Measurements from ENCODE around the gene HRH1.
"Not testable (repeated sequence)": the region's sequence is repeated elsewhere in the genome, so short reads cannot be mapped to it uniquely, and the experiment has no call there.

HRH1 gene, protein sequence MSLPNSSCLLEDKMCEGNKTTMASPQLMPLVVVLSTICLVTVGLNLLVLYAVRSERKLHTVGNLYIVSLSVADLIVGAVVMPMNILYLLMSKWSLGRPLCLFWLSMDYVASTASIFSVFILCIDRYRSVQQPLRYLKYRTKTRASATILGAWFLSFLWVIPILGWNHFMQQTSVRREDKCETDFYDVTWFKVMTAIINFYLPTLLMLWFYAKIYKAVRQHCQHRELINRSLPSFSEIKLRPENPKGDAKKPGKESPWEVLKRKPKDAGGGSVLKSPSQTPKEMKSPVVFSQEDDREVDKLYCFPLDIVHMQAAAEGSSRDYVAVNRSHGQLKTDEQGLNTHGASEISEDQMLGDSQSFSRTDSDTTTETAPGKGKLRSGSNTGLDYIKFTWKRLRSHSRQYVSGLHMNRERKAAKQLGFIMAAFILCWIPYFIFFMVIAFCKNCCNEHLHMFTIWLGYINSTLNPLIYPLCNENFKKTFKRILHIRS

DNA sequence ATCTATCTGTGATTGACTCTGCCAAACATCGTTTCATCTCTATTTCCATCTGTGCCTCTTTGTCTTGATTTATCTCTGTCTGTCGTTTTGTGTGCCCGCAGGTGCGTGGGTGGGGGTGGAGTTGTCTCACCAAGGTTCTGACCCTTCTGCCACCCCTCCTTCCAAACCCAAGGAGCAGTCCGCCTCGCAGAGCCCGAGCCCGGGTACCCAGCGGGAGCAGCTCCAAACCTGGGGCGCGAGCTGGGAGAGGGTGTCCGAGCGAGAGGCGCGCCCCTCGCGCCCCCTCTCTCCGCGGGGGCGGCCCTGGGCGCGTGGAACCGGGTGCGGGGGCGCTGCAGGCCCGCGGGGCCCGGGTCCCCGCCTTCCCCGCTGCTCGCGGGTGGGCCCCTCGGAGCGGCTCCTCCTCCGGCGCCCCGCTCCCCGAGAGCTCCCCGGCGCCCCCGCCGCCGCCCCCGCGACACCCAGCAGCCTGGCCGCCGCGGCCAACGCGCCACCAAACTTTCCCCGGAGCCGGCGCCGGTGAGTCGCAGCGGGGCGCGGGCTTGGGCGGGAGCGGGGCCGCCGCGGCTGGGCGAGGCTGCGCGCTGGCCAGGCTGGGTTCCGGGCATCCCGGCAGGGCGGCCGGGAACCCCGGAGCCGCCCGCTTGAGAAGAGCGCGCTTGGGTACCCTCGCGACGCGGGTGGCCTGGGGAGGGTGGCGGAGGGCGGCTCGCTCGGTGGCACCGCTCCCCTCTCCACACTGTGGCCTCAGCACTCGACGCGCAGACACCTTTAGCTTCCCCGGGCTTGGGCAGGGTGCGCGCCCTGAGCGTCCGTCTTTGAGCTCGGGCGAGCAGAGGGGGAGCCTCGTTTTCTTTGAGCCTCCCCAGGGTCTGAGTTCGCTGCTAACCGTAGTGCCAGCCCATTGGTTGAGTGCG is at the start of gene HRH1:
HRH1 (plus strand) TSS at position 458 of the 917 bp plus-strand sequence. CDS start 104,545 bp downstream, outside the sequence.
- no peak for DNase-seq

DNA sequence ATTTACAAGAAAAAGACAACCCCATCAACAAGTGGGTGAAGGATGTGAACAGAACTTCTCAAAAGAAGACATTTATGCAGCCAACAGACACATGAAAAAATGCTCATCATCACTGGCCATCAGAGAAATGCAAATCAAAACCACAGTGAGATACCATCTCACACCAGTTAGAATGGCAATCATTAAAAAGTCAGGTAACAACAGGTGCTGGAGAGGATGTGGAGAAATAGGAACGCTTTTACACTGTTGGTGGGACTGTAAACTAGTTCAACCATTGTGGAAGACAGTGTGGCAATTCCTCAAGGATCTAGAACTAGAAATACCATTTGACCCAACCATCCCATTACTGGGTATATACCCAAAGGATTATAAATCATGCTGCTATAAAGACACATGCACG is 41.0 kb upstream of the HRH1 start:
- DNase-seq = not testable (repeated sequence)

DNA sequence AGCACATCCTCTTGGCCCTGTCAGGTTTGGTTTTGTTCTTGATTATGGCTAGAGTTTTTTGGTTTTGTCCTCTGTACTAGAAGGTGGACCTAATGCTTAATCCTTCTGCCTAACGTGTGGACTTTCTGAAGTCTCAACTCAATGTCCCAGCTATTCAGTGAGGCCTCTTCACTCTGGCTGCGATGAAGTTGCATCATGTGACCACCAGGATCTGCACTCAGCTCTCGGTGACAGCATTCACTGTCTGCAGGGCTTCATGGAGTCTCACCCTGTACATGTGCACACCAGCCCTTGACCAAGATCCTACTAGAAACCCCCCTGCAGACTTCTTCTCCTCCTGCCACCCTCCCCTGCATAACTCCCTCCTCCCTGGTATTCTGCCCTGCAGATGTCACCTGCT is 38.7 kb upstream of the HRH1 start:
- no peak for DNase-seq

DNA sequence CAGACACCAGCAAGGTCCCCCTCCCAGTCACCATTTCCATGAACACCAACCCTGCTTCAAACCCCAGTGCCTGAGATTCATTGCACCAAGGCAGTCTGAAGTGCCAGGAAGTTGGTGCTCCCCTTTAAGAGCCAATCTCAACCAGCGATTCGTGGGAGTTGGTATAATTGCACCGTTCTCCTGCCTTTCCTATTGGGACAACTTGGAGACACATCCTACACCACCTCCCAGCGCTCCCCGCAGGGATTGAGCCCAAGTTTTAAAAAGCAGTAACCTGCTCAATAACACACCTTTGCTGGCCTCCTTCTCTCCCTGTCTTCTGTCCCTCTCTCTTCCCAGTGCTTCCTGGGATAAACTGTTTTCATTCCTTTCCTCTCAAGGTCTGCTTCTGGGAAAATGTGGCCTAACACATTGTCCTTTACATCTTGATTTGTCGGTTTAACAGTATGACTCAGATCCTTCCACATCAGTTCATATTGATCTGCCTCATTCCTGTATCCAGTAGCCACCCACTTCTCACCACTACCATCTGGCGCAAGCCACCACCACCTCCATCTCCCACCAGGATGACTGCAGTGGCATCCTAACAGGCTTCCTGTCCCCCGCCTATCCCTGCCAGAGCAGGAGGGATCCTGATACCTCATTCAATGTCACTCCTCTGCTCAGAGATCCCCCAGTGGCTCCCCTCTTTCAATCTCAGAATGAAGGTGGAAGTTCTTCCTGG is 37.8 kb upstream of the HRH1 start:
- DNase-seq = no peak

DNA sequence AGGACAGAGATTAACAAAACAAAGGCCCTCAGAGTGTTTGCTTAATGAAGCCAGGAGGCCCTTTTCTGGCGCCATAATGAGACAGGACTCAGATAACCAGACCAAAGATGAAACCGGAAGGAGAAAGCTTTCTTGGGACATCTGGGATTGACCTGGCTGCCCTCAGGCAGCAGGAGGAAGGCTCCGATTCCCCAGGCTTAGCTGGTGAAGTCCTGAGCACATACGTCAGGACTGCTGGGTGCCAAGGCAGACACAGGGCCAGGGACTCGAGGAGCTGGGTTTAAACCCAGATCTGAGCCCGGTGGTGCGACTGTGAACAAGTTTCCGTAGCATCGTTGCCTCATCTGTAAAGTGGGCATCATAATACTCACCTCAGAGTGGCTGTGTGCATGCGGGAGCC is 36.7 kb upstream of the HRH1 start:
- no peak for DNase-seq

DNA sequence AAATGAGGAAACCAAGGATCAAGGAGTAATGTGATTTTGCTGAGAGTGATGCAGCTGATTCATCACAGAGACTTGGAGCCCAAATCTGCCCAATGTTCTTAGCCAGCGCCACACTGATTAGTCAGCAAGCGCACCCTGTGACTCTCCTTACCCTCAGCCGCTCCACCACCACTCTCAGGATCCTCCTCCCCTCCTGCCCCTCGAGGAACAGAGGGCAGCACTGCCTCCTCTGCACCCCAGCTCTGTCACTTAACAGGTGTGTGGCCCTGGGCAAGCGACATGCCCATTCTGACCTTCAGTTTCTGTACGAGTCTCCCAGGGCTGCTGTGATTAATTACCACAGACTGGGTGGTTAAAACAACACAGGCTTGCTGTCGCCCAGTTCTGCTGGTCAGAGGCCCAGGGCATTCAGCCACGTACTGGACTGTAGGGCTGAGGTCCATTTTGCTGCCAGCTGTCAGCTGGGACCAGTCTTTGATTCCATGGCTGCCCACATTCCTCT is 36.1 kb upstream of the HRH1 start:
- no peak for DNase-seq

DNA sequence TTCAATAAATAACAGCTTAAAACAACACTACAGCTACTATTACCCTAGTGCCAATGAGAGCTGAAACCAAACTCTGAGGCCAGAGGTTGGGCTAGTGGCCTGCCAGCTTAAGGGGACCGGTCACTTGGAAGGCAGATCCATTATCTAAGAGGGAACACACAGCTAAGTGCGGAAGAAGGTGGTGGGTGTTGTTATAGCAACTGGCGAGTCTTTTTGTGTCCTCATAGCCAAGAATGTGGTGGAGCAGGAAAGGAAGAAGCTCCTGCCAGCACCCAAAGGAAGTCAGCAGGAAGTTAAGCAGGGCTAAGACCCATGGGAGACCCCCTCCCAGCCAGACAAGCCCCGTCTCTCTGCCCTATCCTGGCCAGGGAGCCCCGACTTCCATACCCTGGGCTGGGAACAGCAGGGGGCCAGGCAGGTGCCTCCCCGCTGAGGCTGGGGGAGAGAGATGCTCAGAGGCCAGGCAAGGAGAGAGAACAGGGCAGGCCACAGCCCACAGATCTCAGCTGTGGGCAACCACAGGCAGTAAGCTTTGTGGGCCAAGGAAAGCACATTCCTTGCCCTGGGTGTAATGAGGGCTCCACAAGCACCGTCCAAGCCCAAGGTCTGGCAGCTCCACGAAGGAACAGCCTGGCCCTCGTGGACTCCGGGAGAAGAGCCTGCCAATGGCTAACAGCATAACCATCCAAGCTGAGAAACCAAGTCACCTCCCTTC is 34.0 kb upstream of the HRH1 start:
- no peak for DNase-seq

DNA sequence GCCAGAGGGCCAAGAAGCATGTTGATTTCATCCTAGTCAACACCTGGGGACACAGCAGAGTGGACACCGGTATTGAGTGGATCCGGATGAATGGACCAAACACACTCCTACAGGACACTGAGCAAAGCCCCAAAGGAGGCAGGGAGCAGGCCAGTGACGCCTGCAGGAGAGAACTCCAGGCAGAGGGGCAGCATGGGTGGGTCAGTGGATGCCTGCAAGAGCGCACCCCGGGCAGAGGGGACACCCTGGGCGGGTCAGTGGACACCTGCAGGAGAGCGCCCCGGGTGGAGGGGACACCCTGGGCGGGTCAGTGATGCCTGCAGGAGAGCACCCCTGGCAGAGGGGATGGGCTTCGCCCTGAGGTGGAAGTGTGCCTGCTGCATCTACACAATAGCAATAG is 27.6 kb upstream of the HRH1 start:
- no peak for DNase-seq

DNA sequence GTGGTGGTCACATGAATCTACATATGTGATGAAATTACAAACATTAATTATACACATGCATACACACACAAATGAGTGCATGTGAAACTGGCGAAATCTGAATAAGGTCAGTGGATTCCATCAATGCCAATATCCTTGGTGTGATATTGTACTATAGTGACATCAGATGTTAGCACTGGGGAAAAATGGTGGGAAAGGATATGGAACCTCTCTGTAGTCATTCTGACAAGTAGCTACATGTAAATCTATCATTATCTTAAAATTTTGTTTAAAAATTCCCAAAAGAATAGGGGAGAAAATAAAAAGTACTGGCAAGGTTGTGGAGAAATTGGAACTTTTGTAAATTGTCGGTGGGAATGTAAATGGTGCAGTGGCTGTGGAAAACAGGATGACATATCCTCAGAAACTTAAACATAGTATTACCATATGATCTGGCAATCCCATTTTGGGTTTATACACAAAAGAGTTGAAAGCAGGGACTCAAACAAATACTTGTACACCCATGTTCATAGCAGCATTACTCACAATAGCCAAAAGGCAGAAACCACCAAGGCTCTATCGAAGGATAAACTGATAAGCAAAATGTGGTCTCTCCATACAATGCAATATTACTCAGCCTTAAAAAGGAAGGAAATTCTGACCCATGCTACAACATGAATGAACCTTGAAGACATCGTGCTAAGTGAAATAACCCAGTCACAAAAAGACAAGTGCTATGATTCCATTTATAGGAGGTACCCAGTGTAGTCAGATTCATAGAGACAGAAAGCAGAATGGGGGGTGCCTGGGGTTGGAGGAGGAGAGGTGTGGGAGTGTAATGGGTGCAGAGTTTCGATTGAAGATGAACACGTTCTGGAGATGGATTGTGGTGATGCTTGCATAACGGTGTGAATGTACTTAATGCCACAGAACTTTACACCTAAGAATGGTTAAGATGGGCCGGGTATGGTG is 25.3 kb upstream of the HRH1 start:
- no peak for DNase-seq

DNA sequence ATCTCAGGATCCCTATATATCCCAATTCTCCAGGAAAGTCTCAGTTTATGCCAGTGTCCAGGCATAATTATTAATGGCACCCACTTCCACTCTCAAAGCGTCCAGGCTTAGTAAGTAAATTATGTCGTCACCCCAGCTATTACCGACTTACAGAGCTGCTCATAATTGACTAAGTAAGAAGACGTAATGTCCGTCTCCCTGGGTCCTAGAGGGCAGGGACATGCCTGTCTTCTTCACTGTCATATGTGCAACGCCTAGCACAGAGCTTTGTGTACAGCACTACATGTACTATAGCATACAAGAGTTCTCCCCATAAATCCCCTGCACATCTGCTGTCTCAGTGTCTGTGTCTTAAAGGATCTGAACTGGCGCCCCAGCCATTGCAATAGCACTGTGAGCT is 23.9 kb upstream of the HRH1 start:
- DNase-seq = peak; percentile 81

DNA sequence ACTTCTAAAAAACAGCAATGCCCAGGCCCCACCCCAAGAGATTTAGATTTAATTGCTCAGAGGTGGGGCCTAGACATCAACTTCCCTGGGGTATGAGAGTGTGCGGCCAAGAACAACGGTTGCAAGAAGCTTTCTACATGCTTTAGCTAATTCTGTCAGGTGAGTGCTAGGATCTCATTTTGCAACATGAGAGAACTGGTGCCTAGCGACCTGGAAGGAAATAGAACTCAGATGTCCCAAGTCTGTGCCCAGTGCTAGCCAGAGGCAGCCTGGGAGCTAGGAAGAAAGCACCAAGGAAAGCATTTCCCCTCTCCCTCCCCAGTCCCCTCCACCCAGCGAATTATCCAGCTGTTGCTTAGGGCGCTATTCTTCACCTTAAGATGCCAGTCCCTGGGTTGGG is 22.9 kb upstream of the HRH1 start:
- no peak for DNase-seq

DNA sequence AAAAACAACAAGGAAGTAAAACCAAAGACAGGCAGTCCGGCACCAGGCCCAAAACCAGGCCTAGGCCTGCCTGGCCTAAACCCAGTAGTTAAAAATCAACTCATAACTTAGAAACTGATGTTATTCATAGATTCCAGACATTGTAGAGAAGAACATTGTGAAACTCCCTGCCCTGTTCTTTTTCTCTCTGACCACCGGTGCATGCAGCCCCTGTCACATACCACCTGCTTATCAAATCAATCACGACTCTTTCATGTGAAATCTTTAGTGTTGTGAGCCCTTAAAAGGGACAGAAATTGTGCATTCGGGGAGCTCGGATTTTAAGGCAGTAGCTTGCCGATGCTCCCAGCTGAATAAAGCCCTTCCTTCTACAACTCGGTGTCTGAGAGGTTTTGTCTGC is 22.4 kb upstream of the HRH1 start:
- not testable (repeated sequence) for DNase-seq

DNA sequence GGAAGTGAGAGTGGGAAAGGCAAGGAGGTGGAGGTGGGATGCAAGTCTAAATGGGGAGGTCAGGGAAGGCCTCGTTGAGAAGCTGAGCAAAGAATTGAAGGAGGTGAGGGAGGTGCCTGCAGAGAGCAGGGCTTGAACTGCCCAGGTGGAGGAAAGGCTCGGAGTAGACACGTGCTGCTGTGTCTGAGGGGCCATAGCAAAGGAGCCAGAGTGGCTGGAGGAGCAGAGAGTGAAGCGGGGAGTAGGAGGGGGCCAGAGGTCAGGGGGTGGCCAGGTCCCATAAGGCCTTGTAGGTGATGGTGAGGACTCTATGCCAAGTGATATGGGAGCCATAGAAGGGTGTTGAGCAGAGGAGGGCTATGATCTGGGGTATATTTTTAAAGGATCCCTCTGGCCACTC is 21.4 kb upstream of the HRH1 start:
- no peak for DNase-seq

DNA sequence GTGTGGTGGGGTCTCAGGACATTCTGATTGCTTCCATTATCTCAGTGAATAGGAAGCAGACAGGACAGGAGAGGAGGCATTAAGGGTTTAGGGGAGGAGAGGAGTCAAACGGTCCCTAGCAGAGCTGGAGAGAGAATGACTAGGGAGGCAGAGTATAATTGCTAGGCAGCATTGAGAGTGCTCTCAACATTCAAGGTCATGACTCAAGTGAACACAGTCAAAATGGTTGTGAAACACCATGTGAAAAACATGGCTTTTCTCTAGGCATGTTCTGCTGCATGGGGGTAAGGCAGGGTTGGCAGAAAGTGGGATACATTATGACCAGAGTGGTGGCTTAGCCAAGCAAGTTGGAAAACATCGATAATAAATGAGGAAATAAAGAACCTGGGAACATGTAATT is 19.5 kb upstream of the HRH1 start:
- DNase-seq = no peak

DNA sequence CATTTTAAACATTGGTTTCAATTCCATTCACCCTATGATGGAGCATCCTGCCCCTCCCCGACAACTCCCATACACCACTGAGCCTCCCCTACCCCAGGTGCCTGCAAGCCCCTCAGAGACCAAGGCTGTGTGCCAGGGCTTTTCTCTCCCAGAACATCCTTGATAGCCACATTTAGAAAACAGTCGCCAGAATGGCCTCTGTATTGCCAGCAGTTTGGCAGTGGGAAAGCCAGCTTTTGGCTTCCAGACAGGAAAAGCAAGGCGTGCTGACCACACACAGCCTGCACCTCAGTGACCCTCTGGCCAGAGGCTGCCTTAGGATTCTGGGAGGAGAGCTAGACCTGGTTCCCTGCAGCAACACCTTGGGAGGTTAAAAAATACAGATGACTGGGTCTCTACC is 18.2 kb upstream of the HRH1 start:
- no peak for DNase-seq

DNA sequence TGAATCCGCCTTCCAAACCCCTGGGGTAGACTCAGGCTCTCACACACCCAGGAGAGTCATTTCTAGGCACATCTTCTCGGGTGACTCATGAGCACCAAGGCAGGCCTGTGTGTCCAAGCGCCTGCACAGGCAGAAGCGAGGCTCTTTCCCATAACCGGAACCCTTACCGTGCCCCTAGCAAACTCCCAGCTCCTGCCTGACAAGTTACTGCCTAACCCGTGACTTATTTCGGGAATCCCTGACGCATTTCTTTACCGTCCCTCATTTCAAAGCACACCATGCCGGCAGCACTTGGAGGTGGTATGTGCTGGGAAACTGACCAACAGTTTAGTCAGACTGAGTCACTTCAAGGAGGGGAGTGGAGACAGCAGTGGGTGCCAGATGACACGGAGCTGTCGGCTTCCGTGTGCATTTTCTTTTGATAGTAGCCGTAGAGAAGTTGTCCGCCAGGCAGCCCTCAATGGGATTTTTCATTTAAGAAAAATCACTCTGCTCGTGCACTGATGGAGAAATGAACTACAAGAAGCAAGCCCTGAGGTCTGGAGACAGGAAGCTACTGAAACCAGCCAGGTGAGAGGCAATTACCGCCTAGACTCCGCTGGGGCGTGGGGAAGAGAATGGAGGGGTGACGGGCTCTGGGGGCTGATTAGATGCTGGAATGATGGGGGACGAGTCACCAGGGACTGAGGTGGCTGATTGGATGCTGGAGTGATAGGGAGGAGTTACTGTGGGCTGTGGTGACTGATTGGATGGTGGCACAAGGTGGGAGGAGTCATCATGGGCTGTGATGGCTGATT is 17.3 kb upstream of the HRH1 start:
- peak; percentile 81 for DNase-seq

DNA sequence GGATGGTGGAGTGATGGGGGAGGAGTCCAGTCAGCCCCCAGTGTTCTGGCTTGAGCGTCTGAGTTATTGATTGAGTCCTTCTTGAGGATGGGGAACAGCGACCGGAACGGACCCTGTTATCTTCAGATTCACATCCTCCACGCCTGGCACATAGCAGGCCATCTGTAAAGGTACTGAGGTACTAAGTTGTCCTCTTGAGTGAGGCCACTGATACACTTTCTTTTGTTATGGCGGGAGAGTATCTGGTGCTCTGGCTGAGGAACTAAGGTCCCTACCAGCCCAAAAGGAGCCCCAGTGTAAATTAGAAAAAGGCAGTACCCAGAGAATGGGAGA is 16.7 kb upstream of the HRH1 start:
- DNase-seq = no peak

DNA sequence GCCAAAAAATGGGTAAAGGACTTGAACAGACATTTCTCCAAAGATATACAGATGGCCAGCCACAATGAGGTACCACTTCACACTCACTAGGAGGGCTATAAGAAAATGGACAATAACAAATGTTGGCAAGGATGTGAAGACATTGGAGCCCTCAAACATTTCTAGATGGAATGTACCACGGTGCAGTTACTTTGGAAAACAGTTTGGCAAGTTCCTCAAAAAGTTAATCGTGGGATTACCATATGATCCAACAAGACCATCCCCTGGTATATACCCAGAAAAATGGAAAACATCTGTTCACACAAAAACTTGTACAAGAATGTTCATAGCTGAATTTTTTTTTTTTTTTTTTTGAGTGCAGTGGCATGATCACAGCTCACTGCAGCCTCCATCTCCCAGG is 15.9 kb upstream of the HRH1 start:
- DNase-seq = no peak

DNA sequence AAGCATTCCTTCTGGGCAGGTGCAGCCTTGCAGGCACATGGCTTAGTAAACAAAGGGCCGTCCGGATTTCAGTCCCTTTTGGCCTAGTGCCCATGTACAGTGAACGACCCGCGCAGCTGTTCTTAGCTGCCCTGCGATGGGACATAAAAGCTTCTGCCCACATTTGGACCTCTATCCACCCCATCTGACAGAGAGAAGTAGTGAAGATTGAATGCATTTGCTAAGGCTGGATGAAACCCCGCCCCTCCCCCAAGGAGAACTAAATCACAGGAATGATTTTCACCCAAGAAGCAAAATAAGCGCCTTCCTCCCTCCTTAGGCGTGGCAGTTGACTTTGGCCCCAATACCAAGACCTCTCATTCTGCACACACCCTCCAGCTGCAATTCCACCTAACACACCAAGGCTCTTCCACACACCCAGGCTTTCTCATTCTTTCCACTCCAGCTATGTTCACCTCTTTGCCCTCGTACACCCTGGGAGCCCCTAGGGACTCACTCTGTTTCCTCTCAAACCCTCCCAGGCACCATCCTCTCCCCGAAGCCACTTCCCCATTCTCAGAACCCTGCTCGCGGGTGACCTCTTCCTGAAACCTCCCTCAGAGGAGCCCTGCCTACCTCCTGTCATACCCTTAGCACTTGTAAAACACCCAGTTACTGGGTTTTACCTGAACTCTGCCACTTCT is 14.1 kb upstream of the HRH1 start:
- no peak for DNase-seq

DNA sequence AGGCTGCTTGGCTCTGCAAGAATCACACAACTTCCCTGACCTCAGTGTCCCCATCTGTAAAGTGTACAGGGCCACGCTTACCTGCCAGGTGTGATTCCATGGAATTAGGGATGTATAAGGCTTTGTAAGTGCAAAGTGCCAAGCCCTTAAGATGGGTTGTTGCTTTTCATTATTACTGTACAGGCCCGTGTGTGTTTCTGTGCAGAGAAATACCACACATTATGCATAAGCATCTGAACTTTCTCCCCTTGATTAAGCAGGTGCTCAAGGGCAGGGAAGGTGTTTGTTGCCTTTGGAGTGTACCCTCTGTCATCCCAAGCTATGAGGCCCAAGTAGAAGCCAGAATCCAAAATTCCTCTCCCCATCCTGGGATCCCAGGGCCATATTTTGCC is 13.6 kb upstream of the HRH1 start:
- DNase-seq = no peak

Measured in NCI-H82 (cell line).